ENCODE measurements around the gene FBXO41.

DNA sequence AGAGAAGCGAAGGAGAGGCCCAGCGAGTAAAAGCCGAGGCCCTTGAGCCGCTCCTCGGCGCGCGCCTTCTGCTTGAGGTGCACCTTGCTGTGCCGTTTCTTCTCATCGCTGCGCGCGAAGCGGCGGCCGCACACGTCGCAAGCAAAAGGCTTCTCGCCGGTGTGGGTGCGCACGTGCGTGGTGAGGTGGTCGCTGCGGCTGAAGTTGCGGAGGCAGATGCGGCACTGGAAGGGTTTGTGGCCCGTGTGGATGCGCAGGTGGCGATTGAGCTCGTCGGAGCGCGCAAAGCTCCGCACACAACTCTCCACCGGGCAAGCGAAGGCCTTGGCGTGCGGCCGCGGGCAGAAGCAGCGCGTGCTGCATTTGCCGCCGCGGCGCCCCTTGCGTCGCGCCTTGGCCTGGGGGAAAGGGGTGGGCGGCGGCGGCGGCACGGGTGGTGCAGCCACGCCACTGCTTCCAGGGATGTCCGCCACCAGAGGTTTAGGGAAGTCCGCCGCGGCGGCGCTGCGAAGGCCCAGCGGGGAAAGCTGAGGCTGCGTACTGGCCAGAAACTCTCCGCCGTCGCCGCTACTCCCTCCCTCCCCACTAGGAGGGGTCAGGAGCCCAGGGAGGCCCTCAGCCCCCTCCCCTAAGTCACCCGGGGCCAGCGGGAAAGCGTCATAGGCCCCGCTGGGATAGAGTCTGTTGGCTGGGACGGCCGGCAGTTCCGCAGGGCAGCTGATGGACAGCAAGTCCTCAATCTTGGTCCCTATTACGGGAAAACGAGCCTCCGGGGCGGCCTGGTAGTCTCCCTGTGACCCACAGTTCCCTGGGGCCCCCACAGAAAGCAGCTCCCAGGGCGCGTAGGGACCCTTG, 7.4 kb upstream of the FBXO41 start:
- TF ChIP-seq YY1 (IDR thresholded peaks at IDR 0.05; ENCODE audit: extremely low read depth, insufficient replicate concordance, low read depth, low read length) (no peak), ZFX (IDR thresholded peaks at IDR 0.05) (no peak), EGR1 (IDR thresholded peaks at IDR 0.05; ENCODE audit: low read depth) (no peak), EZH2 (IDR thresholded peaks at IDR 0.05) (no peak), SRF (IDR thresholded peaks at IDR 0.05; ENCODE audit: low read depth) (no peak), CTCF (IDR thresholded peaks at IDR 0.05 in 2 of 3, conservative IDR thresholded peaks at IDR 0.05 in 1 of 3; ENCODE audit: borderline replicate concordance in 1 of 3, insufficient read depth in 1 of 3, low read depth in 2 of 3, low read length in 2 of 3) (no peak), POLR2A (IDR thresholded peaks at IDR 0.05; ENCODE audit: borderline replicate concordance, extremely low read depth, insufficient read depth, insufficient read length) (no peak)
- TF ChIP-seq, protein P1, sequence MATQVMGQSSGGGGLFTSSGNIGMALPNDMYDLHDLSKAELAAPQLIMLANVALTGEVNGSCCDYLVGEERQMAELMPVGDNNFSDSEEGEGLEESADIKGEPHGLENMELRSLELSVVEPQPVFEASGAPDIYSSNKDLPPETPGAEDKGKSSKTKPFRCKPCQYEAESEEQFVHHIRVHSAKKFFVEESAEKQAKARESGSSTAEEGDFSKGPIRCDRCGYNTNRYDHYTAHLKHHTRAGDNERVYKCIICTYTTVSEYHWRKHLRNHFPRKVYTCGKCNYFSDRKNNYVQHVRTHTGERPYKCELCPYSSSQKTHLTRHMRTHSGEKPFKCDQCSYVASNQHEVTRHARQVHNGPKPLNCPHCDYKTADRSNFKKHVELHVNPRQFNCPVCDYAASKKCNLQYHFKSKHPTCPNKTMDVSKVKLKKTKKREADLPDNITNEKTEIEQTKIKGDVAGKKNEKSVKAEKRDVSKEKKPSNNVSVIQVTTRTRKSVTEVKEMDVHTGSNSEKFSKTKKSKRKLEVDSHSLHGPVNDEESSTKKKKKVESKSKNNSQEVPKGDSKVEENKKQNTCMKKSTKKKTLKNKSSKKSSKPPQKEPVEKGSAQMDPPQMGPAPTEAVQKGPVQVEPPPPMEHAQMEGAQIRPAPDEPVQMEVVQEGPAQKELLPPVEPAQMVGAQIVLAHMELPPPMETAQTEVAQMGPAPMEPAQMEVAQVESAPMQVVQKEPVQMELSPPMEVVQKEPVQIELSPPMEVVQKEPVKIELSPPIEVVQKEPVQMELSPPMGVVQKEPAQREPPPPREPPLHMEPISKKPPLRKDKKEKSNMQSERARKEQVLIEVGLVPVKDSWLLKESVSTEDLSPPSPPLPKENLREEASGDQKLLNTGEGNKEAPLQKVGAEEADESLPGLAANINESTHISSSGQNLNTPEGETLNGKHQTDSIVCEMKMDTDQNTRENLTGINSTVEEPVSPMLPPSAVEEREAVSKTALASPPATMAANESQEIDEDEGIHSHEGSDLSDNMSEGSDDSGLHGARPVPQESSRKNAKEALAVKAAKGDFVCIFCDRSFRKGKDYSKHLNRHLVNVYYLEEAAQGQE (IDR thresholded peaks at IDR 0.05; ENCODE audit: low read depth): no peak
